HepG2 (cell line): Measurements from ENCODE around the gene RGS11. TPM values are rescaled to one million over a fixed set of nuclear protein-coding genes. Genes with fewer than 3 reads are reported as not detected.
A peak's percentile ranks its signal among the peaks of the same experiment; 100 is the strongest.

ENCODE experiments used
- AKNA ChIP-seq: sonication (generic); formaldehyde crosslinking; IDR thresholded peaks from 2 replicates; pipeline ENCODE4 v1.4.0; 2020; ENCODE audit warnings: missing genetic modification reagents, borderline replicate concordance
- KLF13 ChIP-seq: sonication (generic); formaldehyde crosslinking; IDR thresholded peaks from 2 replicates; pipeline ENCODE4 v1.4.0; 2020; ENCODE audit warnings: mild to moderate bottlenecking, missing genetic modification reagents
- KLF16 ChIP-seq, 2 experiments: sonication (generic) in 1 of 2; formaldehyde crosslinking in 1 of 2; IDR thresholded peaks; 2 replicates each; pipeline versions ENCODE4 v1.6.1 to v1.8.0; 2016 to 2023; ENCODE audit warnings: missing genetic modification reagents in 2 of 2, missing compliant biosample characterization in 1 of 2
- KMT2A ChIP-seq: sonication (generic); formaldehyde crosslinking; IDR thresholded peaks from 2 replicates; pipeline ENCODE4 v1.4.0; 2020; ENCODE audit warnings: missing genetic modification reagents
- PAX8 ChIP-seq: sonication (generic); formaldehyde crosslinking; IDR thresholded peaks from 2 replicates; pipeline ENCODE4 v1.8.0; 2022; ENCODE audit warnings: mild to moderate bottlenecking, missing genetic modification reagents, borderline replicate concordance
- U2AF2 ChIP-seq: fragments of 200-400 bp; formaldehyde crosslinking; IDR thresholded peaks from 2 replicates; pipeline ENCODE4 v1.6.1; 2017; ENCODE audit warnings: low read depth, mild to moderate bottlenecking, low read length
- ZFP1 ChIP-seq: IDR thresholded peaks from 2 replicates; pipeline ENCODE4 v1.6.1; 2016
- ZMYM3 ChIP-seq: sonication (generic); formaldehyde crosslinking; IDR thresholded peaks from 2 replicates; pipeline ENCODE4 v1.5.1; 2020; ENCODE audit warnings: mild to moderate bottlenecking, missing genetic modification reagents
- ZNF230 ChIP-seq: sonication (generic); formaldehyde crosslinking; IDR thresholded peaks from 2 replicates; pipeline ENCODE4 v1.4.0; 2020; ENCODE audit warnings: mild to moderate bottlenecking, missing genetic modification reagents
- polyA plus RNA-seq, 8 experiments: library from polyadenylated mRNA; depleted of rRNA in 3 of 8; stranded (reverse) in 7 of 8; unstranded in 1 of 8; fragments of >200 nt; fragmentation: Illumina TruSeq in 4 of 8; extraction: Trizol in 4 of 8; gene quantifications; 2 replicates each; pipeline versions ENCODE4 v1.2.1 to v1.2.3, GENCODE V29; 2011 to 2016; ENCODE audit warnings: low read depth in 4 of 8, missing spikeins in 1 of 8, mixed read lengths in 1 of 8; ENCODE audit not compliant: insufficient read depth in 1 of 8
- total RNA-seq, 5 experiments: library from RNA; depleted of rRNA; stranded (reverse); fragments of >200 nt; fragmentation: Illumina TruSeq; extraction: Trizol; gene quantifications; 2 replicates each; pipeline ENCODE4 v1.2.3, GENCODE V29; 2016; ENCODE audit warnings: low read depth in 1 of 5
- TF ChIP-seq, protein P1 (sequence below): sonication (generic); formaldehyde crosslinking; IDR thresholded peaks from 2 replicates; pipeline ENCODE4 v1.8.1; 2023; ENCODE audit warnings: mild to moderate bottlenecking, missing genetic modification reagents
- TF ChIP-seq, protein P2 (sequence below): sonication (generic); formaldehyde crosslinking; IDR thresholded peaks from 2 replicates; pipeline ENCODE4 v1.4.0; 2020; ENCODE audit warnings: missing genetic modification reagents, borderline replicate concordance
- TF ChIP-seq, protein P3 (sequence below): sonication (generic); formaldehyde crosslinking; IDR thresholded peaks from 2 replicates; pipeline ENCODE4 v1.5.1; 2020; ENCODE audit warnings: mild to moderate bottlenecking, missing genetic modification reagents, moderate library complexity
- TF ChIP-seq, protein P4 (sequence below): sonication (generic); formaldehyde crosslinking; IDR thresholded peaks from 2 replicates; pipeline ENCODE4 v1.5.0; 2020; ENCODE audit warnings: missing genetic modification reagents, mild to moderate bottlenecking, borderline replicate concordance
- TF ChIP-seq, protein P5 (sequence below): sonication (generic); formaldehyde crosslinking; IDR thresholded peaks from 2 replicates; pipeline ENCODE4 v1.5.1; 2020; ENCODE audit warnings: missing genetic modification reagents, mild to moderate bottlenecking, borderline replicate concordance

The RGS11 gene
- total and polyA plus RNA-seq, 2 of the 13 experiments (the other 11 are each of a cell fraction or from before 2014, with no cell fraction given), result 0.11 TPM; not detected in 1

DNA sequence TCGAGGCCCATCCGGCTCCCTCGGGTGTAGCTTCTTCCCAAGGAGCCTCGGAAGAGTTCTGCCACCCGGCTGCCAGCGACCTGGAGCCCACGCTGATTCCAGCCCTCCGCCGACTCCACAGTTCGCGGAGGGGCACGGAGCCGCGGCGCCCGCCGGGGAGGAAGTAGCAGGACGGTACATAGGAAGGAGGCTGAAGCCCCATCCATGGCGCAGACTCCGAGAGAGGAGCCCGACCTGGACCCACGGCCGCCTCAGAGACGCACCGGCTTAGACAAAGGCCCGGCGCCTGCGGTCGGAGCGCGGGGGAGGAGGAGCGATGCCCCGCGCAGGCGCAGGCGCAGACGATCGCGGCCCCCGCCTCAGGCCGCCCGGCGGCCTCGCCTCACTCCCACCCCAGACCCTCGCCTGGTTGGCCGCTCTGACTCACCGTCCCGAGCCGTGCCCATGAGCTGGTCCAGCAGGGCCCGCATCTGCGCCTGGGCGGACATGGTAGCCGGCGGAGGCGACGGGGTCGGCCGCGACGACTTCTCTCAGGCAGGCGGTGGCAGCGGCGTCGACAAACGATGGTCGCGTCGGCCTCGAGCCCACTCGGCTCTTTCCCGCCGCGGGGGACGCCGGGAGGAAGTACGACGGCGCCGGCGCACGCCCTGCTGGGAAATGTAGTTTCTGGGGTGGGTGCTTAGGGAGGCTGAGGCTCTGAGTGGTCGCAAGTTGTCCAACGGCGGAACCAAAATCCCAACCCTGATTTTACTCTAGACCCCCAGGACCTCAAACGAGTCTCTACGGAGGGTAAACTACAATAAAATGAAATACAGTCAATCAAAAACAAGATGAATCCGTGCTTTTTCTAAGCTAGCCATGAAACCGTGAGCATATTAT, 46.7 kb downstream of the RGS11 start, which contains the start of gene LUC7L (continued):
- TF ChIP-seq AKNA (CRISPR knock-in tag) (no peak), ZMYM3 (CRISPR knock-in tag) (peak; percentile 68; the same call in 1 of the 2 replicates), ZFP1 (0 out of 2 replicates have a peak, but pooled peaks have one; percentile 76), KLF16 (CRISPR knock-in tag; IDR thresholded peaks at IDR 0.05) (peak in 1 of 2 experiments; percentile 96; a peak in 2 of 4 replicates), KLF13 (CRISPR knock-in tag) (peak; percentile 97), PAX8 (CRISPR knock-in tag) (peak; percentile 86; the same call in 1 of the 2 replicates), KMT2A (CRISPR knock-in tag) (peak; percentile 94), U2AF2 (no peak), ZNF230 (CRISPR knock-in tag) (peak; percentile 93)
- TF ChIP-seq, protein P1, sequence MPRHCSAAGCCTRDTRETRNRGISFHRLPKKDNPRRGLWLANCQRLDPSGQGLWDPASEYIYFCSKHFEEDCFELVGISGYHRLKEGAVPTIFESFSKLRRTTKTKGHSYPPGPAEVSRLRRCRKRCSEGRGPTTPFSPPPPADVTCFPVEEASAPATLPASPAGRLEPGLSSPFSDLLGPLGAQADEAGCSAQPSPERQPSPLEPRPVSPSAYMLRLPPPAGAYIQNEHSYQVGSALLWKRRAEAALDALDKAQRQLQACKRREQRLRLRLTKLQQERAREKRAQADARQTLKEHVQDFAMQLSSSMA (CRISPR knock-in tag), result peak; percentile 90
- TF ChIP-seq, protein P2, sequence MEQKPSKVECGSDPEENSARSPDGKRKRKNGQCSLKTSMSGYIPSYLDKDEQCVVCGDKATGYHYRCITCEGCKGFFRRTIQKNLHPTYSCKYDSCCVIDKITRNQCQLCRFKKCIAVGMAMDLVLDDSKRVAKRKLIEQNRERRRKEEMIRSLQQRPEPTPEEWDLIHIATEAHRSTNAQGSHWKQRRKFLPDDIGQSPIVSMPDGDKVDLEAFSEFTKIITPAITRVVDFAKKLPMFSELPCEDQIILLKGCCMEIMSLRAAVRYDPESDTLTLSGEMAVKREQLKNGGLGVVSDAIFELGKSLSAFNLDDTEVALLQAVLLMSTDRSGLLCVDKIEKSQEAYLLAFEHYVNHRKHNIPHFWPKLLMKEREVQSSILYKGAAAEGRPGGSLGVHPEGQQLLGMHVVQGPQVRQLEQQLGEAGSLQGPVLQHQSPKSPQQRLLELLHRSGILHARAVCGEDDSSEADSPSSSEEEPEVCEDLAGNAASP (CRISPR knock-in tag), result peak; percentile 81
- TF ChIP-seq, protein P3, sequence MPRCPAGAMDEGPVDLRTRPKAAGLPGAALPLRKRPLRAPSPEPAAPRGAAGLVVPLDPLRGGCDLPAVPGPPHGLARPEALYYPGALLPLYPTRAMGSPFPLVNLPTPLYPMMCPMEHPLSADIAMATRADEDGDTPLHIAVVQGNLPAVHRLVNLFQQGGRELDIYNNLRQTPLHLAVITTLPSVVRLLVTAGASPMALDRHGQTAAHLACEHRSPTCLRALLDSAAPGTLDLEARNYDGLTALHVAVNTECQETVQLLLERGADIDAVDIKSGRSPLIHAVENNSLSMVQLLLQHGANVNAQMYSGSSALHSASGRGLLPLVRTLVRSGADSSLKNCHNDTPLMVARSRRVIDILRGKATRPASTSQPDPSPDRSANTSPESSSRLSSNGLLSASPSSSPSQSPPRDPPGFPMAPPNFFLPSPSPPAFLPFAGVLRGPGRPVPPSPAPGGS, result peak; percentile 95
- TF ChIP-seq, protein P4, sequence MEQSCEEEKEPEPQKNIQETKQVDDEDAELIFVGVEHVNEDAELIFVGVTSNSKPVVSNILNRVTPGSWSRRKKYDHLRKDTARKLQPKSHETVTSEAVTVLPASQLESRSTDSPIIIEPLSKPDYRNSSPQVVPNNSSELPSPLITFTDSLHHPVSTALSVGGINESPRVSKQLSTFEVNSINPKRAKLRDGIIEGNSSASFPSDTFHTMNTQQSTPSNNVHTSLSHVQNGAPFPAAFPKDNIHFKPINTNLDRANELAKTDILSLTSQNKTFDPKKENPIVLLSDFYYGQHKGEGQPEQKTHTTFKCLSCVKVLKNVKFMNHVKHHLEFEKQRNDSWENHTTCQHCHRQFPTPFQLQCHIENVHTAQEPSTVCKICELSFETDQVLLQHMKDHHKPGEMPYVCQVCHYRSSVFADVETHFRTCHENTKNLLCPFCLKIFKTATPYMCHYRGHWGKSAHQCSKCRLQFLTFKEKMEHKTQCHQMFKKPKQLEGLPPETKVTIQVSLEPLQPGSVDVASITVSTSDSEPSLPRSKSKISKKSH, result peak; percentile 98
- TF ChIP-seq, protein P5, sequence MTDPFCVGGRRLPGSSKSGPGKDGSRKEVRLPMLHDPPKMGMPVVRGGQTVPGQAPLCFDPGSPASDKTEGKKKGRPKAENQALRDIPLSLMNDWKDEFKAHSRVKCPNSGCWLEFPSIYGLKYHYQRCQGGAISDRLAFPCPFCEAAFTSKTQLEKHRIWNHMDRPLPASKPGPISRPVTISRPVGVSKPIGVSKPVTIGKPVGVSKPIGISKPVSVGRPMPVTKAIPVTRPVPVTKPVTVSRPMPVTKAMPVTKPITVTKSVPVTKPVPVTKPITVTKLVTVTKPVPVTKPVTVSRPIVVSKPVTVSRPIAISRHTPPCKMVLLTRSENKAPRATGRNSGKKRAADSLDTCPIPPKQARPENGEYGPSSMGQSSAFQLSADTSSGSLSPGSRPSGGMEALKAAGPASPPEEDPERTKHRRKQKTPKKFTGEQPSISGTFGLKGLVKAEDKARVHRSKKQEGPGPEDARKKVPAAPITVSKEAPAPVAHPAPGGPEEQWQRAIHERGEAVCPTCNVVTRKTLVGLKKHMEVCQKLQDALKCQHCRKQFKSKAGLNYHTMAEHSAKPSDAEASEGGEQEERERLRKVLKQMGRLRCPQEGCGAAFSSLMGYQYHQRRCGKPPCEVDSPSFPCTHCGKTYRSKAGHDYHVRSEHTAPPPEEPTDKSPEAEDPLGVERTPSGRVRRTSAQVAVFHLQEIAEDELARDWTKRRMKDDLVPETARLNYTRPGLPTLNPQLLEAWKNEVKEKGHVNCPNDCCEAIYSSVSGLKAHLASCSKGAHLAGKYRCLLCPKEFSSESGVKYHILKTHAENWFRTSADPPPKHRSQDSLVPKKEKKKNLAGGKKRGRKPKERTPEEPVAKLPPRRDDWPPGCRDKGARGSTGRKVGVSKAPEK (CRISPR knock-in tag), result 0 out of 2 replicates have a peak, but pooled peaks have one; percentile 63
